H1 (cell line): ENCODE data around the gene CHST3. TPM values are rescaled to one million over a fixed set of nuclear protein-coding genes. Genes with fewer than 3 reads are reported as not detected.
A peak's percentile ranks its signal among the peaks of the same experiment; 100 is the strongest.

Experiments used
- CEBPB ChIP-seq: IDR thresholded peaks from 2 replicates; pipeline ENCODE4 v1.6.1; 2012; ENCODE audit warnings: low read depth, low read length
- RAD21 ChIP-seq, 2 experiments: IDR thresholded peaks in 1 of 2; conservative IDR thresholded peaks in 1 of 2; 2 replicates each; pipeline ENCODE4 v1.6.1; 2011; ENCODE audit warnings: low read depth in 2 of 2, low read length in 2 of 2, improper control_type of control experiment in 1 of 2, inconsistent platforms in 1 of 2, mild to moderate bottlenecking in 1 of 2, moderate library complexity in 1 of 2
- TCF12 ChIP-seq: IDR thresholded peaks from 2 replicates; pipeline ENCODE4 v1.6.1; 2011; ENCODE audit warnings: low read depth, mild to moderate bottlenecking, low read length
- polyA plus RNA-seq, 7 experiments: library from polyadenylated mRNA; depleted of rRNA in 3 of 7; stranded (reverse) in 5 of 7; unstranded in 2 of 7; fragments of >200 nt in 5 of 7; fragments of 200-250 nt in 2 of 7; gene quantifications; 1 replicate in 5 of 7; 2 replicates in 1 of 7; 4 replicates in 1 of 7; pipeline versions ENCODE4 v1.2.1 to v1.2.3, GENCODE V29; 2011 to 2013; ENCODE audit warnings: missing spikeins in 2 of 7, mixed read lengths in 2 of 7
- total RNA-seq: library from RNA; stranded (reverse); fragmentation: NEBNext Ultra II Directional; extraction: Animal tissue kit (Norgen Biotek cat#: 25700); gene quantifications from 2 replicates; pipeline ENCODE4 v1.2.1, GENCODE V29; 2021
- TF ChIP-seq, protein P1 (sequence below): fragments of 300-600 bp; sonication (generic); IDR thresholded peaks from 2 replicates; pipeline ENCODE4 v1.7.1; 2012; ENCODE audit warnings: low read length, moderate library complexity, mild to moderate bottlenecking, inconsistent platforms; ENCODE audit not compliant: insufficient replicate concordance
- TF ChIP-seq, protein P2 (sequence below): IDR thresholded peaks from 2 replicates; pipeline ENCODE4 v1.6.1; 2012; ENCODE audit warnings: inconsistent platforms
- TF ChIP-seq, protein P3 (sequence below), 3 experiments: IDR thresholded peaks; 1 replicate in 2 of 3; 2 replicates in 1 of 3; pipeline versions ENCODE4 v1.5.1 to v1.6.1; 2011; ENCODE audit warnings: low read length in 3 of 3, mild to moderate bottlenecking in 3 of 3, inconsistent platforms in 2 of 3, low read depth in 1 of 3, moderate library complexity in 1 of 3; ENCODE audit not compliant: insufficient read depth in 1 of 3; ENCODE audit errors: control extremely low read depth in 1 of 3

CHST3 gene
- total and polyA plus RNA-seq, 2 of the 8 experiments (the other 6 are each of a cell fraction or from before 2014, with no cell fraction given), result 2.0 to 5.8 TPM

DNA sequence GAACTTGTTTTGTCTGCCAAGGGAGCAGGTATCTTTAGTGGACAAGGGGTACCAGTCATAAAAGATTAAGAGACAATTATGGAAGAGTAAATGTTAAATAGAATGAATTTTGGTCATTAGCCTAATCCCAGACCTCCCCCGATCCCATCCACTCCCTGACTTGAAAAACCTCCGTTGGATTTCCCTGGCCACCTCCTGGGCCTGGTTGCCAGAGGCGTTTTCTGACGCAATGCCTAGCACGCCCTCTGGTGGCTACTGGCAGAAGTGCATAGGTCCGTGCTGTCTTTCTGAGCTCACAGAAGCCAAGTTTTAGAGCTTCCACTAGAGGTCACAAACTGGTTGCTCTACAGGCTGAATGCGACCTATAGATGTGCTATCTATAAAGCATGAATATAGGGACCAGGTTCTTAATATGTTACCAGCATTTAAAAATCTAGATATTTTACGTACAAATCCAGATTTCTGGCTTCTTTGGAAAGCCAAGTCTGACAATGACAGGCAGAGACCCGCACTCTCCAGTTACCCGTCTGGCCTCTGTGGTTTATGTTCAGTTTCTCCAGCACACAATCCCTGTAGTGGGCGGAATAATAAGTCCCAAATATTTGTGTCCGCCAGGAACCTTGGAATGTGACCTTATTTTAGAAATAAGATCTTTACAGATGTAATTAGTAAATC, 84.4 kb downstream of the CHST3 start (continued):
- TF ChIP-seq, protein P1, sequence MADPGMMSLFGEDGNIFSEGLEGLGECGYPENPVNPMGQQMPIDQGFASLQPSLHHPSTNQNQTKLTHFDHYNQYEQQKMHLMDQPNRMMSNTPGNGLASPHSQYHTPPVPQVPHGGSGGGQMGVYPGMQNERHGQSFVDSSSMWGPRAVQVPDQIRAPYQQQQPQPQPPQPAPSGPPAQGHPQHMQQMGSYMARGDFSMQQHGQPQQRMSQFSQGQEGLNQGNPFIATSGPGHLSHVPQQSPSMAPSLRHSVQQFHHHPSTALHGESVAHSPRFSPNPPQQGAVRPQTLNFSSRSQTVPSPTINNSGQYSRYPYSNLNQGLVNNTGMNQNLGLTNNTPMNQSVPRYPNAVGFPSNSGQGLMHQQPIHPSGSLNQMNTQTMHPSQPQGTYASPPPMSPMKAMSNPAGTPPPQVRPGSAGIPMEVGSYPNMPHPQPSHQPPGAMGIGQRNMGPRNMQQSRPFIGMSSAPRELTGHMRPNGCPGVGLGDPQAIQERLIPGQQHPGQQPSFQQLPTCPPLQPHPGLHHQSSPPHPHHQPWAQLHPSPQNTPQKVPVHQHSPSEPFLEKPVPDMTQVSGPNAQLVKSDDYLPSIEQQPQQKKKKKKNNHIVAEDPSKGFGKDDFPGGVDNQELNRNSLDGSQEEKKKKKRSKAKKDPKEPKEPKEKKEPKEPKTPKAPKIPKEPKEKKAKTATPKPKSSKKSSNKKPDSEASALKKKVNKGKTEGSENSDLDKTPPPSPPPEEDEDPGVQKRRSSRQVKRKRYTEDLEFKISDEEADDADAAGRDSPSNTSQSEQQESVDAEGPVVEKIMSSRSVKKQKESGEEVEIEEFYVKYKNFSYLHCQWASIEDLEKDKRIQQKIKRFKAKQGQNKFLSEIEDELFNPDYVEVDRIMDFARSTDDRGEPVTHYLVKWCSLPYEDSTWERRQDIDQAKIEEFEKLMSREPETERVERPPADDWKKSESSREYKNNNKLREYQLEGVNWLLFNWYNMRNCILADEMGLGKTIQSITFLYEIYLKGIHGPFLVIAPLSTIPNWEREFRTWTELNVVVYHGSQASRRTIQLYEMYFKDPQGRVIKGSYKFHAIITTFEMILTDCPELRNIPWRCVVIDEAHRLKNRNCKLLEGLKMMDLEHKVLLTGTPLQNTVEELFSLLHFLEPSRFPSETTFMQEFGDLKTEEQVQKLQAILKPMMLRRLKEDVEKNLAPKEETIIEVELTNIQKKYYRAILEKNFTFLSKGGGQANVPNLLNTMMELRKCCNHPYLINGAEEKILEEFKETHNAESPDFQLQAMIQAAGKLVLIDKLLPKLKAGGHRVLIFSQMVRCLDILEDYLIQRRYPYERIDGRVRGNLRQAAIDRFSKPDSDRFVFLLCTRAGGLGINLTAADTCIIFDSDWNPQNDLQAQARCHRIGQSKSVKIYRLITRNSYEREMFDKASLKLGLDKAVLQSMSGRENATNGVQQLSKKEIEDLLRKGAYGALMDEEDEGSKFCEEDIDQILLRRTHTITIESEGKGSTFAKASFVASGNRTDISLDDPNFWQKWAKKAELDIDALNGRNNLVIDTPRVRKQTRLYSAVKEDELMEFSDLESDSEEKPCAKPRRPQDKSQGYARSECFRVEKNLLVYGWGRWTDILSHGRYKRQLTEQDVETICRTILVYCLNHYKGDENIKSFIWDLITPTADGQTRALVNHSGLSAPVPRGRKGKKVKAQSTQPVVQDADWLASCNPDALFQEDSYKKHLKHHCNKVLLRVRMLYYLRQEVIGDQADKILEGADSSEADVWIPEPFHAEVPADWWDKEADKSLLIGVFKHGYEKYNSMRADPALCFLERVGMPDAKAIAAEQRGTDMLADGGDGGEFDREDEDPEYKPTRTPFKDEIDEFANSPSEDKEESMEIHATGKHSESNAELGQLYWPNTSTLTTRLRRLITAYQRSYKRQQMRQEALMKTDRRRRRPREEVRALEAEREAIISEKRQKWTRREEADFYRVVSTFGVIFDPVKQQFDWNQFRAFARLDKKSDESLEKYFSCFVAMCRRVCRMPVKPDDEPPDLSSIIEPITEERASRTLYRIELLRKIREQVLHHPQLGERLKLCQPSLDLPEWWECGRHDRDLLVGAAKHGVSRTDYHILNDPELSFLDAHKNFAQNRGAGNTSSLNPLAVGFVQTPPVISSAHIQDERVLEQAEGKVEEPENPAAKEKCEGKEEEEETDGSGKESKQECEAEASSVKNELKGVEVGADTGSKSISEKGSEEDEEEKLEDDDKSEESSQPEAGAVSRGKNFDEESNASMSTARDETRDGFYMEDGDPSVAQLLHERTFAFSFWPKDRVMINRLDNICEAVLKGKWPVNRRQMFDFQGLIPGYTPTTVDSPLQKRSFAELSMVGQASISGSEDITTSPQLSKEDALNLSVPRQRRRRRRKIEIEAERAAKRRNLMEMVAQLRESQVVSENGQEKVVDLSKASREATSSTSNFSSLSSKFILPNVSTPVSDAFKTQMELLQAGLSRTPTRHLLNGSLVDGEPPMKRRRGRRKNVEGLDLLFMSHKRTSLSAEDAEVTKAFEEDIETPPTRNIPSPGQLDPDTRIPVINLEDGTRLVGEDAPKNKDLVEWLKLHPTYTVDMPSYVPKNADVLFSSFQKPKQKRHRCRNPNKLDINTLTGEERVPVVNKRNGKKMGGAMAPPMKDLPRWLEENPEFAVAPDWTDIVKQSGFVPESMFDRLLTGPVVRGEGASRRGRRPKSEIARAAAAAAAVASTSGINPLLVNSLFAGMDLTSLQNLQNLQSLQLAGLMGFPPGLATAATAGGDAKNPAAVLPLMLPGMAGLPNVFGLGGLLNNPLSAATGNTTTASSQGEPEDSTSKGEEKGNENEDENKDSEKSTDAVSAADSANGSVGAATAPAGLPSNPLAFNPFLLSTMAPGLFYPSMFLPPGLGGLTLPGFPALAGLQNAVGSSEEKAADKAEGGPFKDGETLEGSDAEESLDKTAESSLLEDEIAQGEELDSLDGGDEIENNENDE, result no peak
- TF ChIP-seq, protein P2, sequence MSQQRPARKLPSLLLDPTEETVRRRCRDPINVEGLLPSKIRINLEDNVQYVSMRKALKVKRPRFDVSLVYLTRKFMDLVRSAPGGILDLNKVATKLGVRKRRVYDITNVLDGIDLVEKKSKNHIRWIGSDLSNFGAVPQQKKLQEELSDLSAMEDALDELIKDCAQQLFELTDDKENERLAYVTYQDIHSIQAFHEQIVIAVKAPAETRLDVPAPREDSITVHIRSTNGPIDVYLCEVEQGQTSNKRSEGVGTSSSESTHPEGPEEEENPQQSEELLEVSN, result no peak
- TF ChIP-seq, protein P3, sequence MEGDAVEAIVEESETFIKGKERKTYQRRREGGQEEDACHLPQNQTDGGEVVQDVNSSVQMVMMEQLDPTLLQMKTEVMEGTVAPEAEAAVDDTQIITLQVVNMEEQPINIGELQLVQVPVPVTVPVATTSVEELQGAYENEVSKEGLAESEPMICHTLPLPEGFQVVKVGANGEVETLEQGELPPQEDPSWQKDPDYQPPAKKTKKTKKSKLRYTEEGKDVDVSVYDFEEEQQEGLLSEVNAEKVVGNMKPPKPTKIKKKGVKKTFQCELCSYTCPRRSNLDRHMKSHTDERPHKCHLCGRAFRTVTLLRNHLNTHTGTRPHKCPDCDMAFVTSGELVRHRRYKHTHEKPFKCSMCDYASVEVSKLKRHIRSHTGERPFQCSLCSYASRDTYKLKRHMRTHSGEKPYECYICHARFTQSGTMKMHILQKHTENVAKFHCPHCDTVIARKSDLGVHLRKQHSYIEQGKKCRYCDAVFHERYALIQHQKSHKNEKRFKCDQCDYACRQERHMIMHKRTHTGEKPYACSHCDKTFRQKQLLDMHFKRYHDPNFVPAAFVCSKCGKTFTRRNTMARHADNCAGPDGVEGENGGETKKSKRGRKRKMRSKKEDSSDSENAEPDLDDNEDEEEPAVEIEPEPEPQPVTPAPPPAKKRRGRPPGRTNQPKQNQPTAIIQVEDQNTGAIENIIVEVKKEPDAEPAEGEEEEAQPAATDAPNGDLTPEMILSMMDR (IDR thresholded peaks at IDR 0.05; ENCODE audit: control extremely low read depth in 1 of 3, insufficient read depth in 1 of 3, low read depth in 1 of 3, low read length in 3 of 3), result peak; percentile 94 to 100 (median 100)
- TF ChIP-seq CEBPB (peak; percentile 96), RAD21 (IDR thresholded peaks at IDR 0.05 in 1 of 2, conservative IDR thresholded peaks at IDR 0.05 in 1 of 2; ENCODE audit: low read depth in 2 of 2, low read length in 2 of 2) (peak; percentile 97 to 98), TCF12 (0 out of 2 replicates have a peak, but pooled peaks have one; percentile 17)
